ENCODE results near the gene CTNNA2. TPM values are rescaled to one million over a fixed set of nuclear protein-coding genes. Genes with fewer than 3 reads are reported as not detected.

The CTNNA2 gene
- total RNA-seq, 1 experiment from 2014 or later: 5.5 TPM

- Histone ChIP-seq H3K4me1 (ENCODE audit: insufficient read depth, low read length) (peaks cover 5% of the 10 kb centered on the region; the same call in 1 of the 2 replicates), H2AFZ (ENCODE audit: low read length) (no peak overlapping the region), H2BK15ac (ENCODE audit: low read depth, low read length) (no peak overlapping the region), H4K91ac (ENCODE audit: insufficient read length, low read depth, low read length) (no peak overlapping the region), H3K79me2 (ENCODE audit: insufficient read depth, low read length) (no peaks in the 10 kb centered on the region), H4K8ac (replicated peaks; ENCODE audit: insufficient read length, low read depth, low read length) (no peak overlapping the region), H3K79me1 (ENCODE audit: insufficient read depth, low read depth, low read length, poor library complexity, severe bottlenecking) (no peaks in the 10 kb centered on the region), H2BK120ac (ENCODE audit: low read depth, low read length, poor library complexity, severe bottlenecking) (no peak overlapping the region), H2BK12ac (ENCODE audit: insufficient read length, low read depth, low read length) (no peak overlapping the region), H4K20me1 (ENCODE audit: control insufficient read depth, insufficient read depth, insufficient read length) (no peaks in the 10 kb centered on the region), H3K18ac (ENCODE audit: insufficient read length, low read depth, low read length) (no peak overlapping the region), H2BK20ac (ENCODE audit: low read depth, low read length, poor library complexity, severe bottlenecking) (no peak overlapping the region), H3K23ac (ENCODE audit: insufficient read length, low read depth, low read length) (no peak overlapping the region), H3K27ac (ENCODE audit: insufficient read length, low read depth, low read length) (no peak overlapping the region), H3K9me3 (ENCODE audit: control insufficient read depth, low read depth, low read length) (no peaks in the 10 kb centered on the region), H4K5ac (ENCODE audit: insufficient read length, low read depth, low read length) (no peak overlapping the region), H3K4me2 (ENCODE audit: insufficient read depth, insufficient read length, low read length) (no peak overlapping the region), H3K9ac (ENCODE audit: extremely low read depth, insufficient read length, low read length) (peak overlapping the region; percentile 14), H3T11ph (ENCODE audit: low read length) (no peak overlapping the region), H2BK5ac (ENCODE audit: insufficient read length, low read length) (no peak overlapping the region), H3K14ac (ENCODE audit: insufficient read depth, low read length) (no peak overlapping the region), H3K4ac (ENCODE audit: low read depth, low read length) (no peak overlapping the region), H3K23me2 (ENCODE audit: insufficient read length, low read depth, low read length, poor library complexity, severe bottlenecking) (no peaks in the 10 kb centered on the region), H3K27me3 (ENCODE audit: insufficient read depth, low read length) (no peaks in the 10 kb centered on the region), H2AK5ac (ENCODE audit: insufficient read length, low read length) (no peak overlapping the region), H3K56ac (ENCODE audit: insufficient read length, low read depth, low read length) (no peak overlapping the region)
- TF ChIP-seq CTCF (conservative IDR thresholded peaks at IDR 0.05): no peak
- peak; percentile 45 for DNase-seq
- Mint-ChIP-seq H3K36me3 (ENCODE audit: insufficient read depth in 1 of 3, low read depth in 3 of 3) (no peaks in the 10 kb centered on the region), H3K9me3 (no peaks in the 10 kb centered on the region), H3K27ac (peak overlapping the region in 2 of 3 experiments; percentile 25 to 69; a peak in 2 of 7 replicates), H3K4me1 (peaks cover 11% of the 10 kb centered on the region in 2 experiments), H3K27me3 (ENCODE audit: low read depth) (no peaks in the 10 kb centered on the region), H3K4me3 (no peak overlapping the region)
- no CpG with 5 or more reads among the region's 5 CpGs for WGBS (ENCODE audit: extremely low coverage, insufficient read length, low lambda C conversion rate)
Observed at GRCh38 chr2:79717364-79718007, 204.6 kb downstream of the CTNNA2 start.

Data from H9 (cell line).